Spleen (tissue), 7 donors: Measurements from ENCODE around the gene GRXCR1.

Experiments
- CTCF ChIP-seq, 11 experiments: fragments of 200-600 bp in 7 of 11; fragments of 450-650 bp in 4 of 11; sonication (generic) in 4 of 11; IDR thresholded peaks in 8 of 11; conservative IDR thresholded peaks in 3 of 11; 1 replicate in 7 of 11; 2 replicates in 4 of 11; pipeline versions ENCODE4 v1.4.0 to v1.8.0; 2016 to 2021; ENCODE audit warnings: antibody characterized with exemption in 11 of 11, inconsistent platforms in 4 of 11, mild to moderate bottlenecking in 1 of 11
- POLR2A ChIP-seq, 3 donors: fragments of 450-650 bp; IDR thresholded peaks; one replicate each; pipeline ENCODE4 v1.5.1; 2017; ENCODE audit warnings: antibody characterized with exemption in 3 of 3, mild to moderate bottlenecking in 1 of 3
- POLR2AphosphoS5 ChIP-seq, 3 donors: sonication (generic); formaldehyde crosslinking; IDR thresholded peaks; one replicate each; pipeline ENCODE4 v1.5.1; 2017; ENCODE audit warnings: antibody characterized with exemption in 3 of 3
- donor health status: DM: no; HTN: no; CAD: no; lungs with moderate emphysema.
- donor health status: DM: no; HTN: no; CAD: no.
- donor health status: DM: no; HTN: no; CAD: no.

- TF ChIP-seq POLR2AphosphoS5 (IDR thresholded peaks at IDR 0.05) (no peak), POLR2A (IDR thresholded peaks at IDR 0.05) (no peak), CTCF (IDR thresholded peaks at IDR 0.05 in 8 of 11, conservative IDR thresholded peaks at IDR 0.05 in 3 of 11) (no peak)
Measured at GRCh38 chr4:42955746-42956505, 63.4 kb downstream of the GRXCR1 start.
